Panc1 (cell line): ENCODE measurements around the gene TMEM95. TPM values are rescaled to one million over a fixed set of nuclear protein-coding genes. Genes with fewer than 3 reads are reported as not detected.

ENCODE experiments used
- ATAC-seq: fragments of 200-7000 bp; cut with Tn5 transposase; 2 replicates; pipeline ENCODE4 v1.9.1; 2020; ENCODE audit warnings: mild to moderate bottlenecking, moderate library complexity
- BruUV-seq: library from RNA; stranded (reverse); fragments of 400-500 nt; replicated peaks from 2 replicates; lab custom pipeline; 2021; lab: Mats Ljungman, UMichigan
- CTCF ChIA-PET: fragments of 300-600 bp; sonication (Branson Sonifier 250); formaldehyde crosslinking; loops from one replicate; lab custom pipeline; 2022; ENCODE audit warnings: antibody characterized with exemption; lab: Charles Lee
- POLR2A ChIA-PET: fragments of 300-600 bp; sonication (Branson Sonifier 250); formaldehyde crosslinking; loops from one replicate; lab custom pipeline; 2022; ENCODE audit warnings: antibody characterized with exemption; lab: Charles Lee
- DNase-seq: peaks from one replicate; pipeline ENCODE4 v3.0.0-alpha.2; 2010; ENCODE audit warnings: low read depth, low spot score
- H3K27ac ChIP-seq: 2 replicates; pipeline ENCODE4 v1.5.1; 2011; ENCODE audit warnings: mild to moderate bottlenecking, low read length, inconsistent platforms
- H3K27me3 ChIP-seq: fragments of 200-500 bp; sonication (Bioruptor generic); 2 replicates; pipeline ENCODE4 v1.6.0; 2014; ENCODE audit warnings: low read length, inconsistent platforms; ENCODE audit not compliant: control insufficient read depth, insufficient read depth
- H3K36me3 ChIP-seq: fragments of 200-500 bp; sonication (Bioruptor generic); 2 replicates; pipeline ENCODE4 v1.5.1; 2014; ENCODE audit warnings: inconsistent platforms, mild to moderate bottlenecking, low read length, moderate library complexity; ENCODE audit not compliant: control insufficient read depth, insufficient read depth
- H3K4me1 ChIP-seq: 2 replicates; pipeline ENCODE4 v1.5.1; 2011; ENCODE audit warnings: inconsistent platforms, mild to moderate bottlenecking, low read length, moderate library complexity; ENCODE audit not compliant: control insufficient read depth, insufficient read depth
- H3K4me3 ChIP-seq, 2 experiments: 2 replicates each; pipeline ENCODE4 v1.5.1; 2011 to 2012; ENCODE audit warnings: low read depth in 2 of 2, low read length in 2 of 2, mild to moderate bottlenecking in 2 of 2, inconsistent platforms in 1 of 2, moderate library complexity in 1 of 2
- H3K9me3 ChIP-seq: fragments of 200-500 bp; sonication (Bioruptor generic); 2 replicates; pipeline ENCODE4 v1.5.1; 2014; ENCODE audit warnings: low read depth, mild to moderate bottlenecking, inconsistent platforms, low read length, moderate library complexity; ENCODE audit not compliant: control insufficient read depth, insufficient read depth
- CTCF ChIP-seq: fragments of 450-650 bp; IDR thresholded peaks from 2 replicates; pipeline ENCODE4 v1.5.1; 2017; ENCODE audit warnings: mild to moderate bottlenecking
- POLR2AphosphoS5 ChIP-seq: IDR thresholded peaks from 2 replicates; pipeline ENCODE4 v1.6.1; 2012; ENCODE audit warnings: mild to moderate bottlenecking, low read depth, low read length, moderate library complexity
- SIN3A ChIP-seq: IDR thresholded peaks from 2 replicates; pipeline ENCODE4 v1.6.1; 2012; ENCODE audit warnings: low read depth, mild to moderate bottlenecking, low read length, moderate library complexity, borderline replicate concordance; ENCODE audit not compliant: insufficient read depth
- TCF7L2 ChIP-seq: IDR thresholded peaks from 2 replicates; pipeline ENCODE4 v1.6.1; 2011; ENCODE audit warnings: mild to moderate bottlenecking, low read depth, low read length, inconsistent platforms
- in situ Hi-C: cut with HindIII; loops from 2 replicates; pipeline ENCODE4 v1.10.0; 2016; ENCODE audit warnings: low sequenced_read_pairs, low pct_unique_long_range_greater_than_20kb
- intact Hi-C: fragments of 100-400 bp; cut with micrococcal nuclease; formaldehyde crosslinking; loops from one replicate; pipeline ENCODE4 v1.10.0; 2022; ENCODE audit not compliant: unreplicated experiment
- total RNA-seq: library from RNA; stranded (reverse); gene quantifications from one replicate; pipeline ENCODE4 v1.2.1, GENCODE V29; 2021; ENCODE audit not compliant: unreplicated experiment

TMEM95 gene
- total RNA-seq, 1 experiment from 2014 or later = not detected

- Histone ChIP-seq H3K4me3 (no peak overlapping the region), H3K27ac (peak overlapping the region; percentile 36; the same call in 1 of the 2 replicates), H3K27me3 (no peaks in the 10 kb centered on the region), H3K4me1 (peaks cover 42% of the 10 kb centered on the region), H3K36me3 (peaks cover 29% of the 10 kb centered on the region), H3K9me3 (no peaks in the 10 kb centered on the region)
- DNase-seq (no peak), ATAC-seq (no peak)
- peak; percentile 43; the same call in 1 of the 2 replicates for TF ChIP-seq POLR2AphosphoS5
- no peak for TF ChIP-seq CTCF
- no peak for TF ChIP-seq TCF7L2
- POLR2A ChIA-PET = interaction anchor here (0.5 to 1.9 kb wide), 4 partner anchors 17 to 819 kb away, joined by 3 to 5 read pairs (median 4); partner anchors contain the start of gene SLC2A4
- BruUV-seq = no TSS peak
- CTCF ChIA-PET = interaction anchor here (0.8 to 1.3 kb wide), 2 partner anchors 17 to 32 kb away, joined by 3 to 13 read pairs; partner anchors contain the start of gene SLC2A4
- intact Hi-C loops = no loop called here
- in situ Hi-C loops = no loop called here
Observed at GRCh38 chr17:7312432-7313087, 42.4 kb upstream of the TMEM95 start.

DNA sequence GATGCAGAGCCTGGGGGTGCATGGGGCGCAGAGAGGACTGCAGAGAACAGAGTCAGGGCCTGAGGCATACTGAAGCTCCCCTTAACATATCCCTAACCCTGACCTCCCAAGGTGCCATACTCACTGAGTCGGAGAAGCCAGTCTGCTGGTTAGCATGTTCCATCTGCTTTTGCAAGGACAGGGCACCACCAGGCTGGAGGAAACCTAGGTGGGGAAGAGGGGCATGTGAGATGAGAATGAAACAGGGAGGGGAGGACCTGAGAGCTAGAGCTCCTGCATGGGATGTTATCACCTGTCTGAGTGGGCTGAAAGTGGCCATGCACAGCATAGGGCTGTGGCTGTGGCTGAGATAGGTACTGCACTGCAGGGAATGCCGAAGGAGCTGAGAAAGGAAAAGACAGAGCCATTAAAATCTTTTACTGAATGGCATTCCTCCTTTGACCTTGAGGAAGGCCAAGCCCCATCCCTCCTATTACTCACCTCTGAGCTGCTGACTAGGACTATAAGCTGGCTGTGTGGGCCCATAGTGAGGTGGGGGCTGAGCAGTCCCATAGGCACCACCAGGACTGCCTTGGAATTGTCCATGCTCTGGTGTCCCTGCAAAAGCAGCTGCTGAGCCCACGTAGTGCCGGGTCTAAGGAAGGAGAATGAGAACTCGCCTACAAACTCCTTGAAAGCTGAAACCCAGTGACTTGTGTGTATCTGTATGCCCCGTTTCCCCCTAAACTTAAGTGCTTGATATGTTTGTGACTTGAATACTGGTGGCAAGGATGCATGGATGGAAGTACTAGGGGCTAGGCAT lies 41.7 kb upstream of the TMEM95 start:
- TF ChIP-seq POLR2AphosphoS5 (peak; percentile 36; the same call in 1 of the 2 replicates), SIN3A (no peak)
- H3K27me3 ChIP-seq = no peaks in the 10 kb centered on the region
- ChIA-PET POLR2A (interaction anchor here (0.5 to 1.9 kb wide), 4 partner anchors 17 to 818 kb away, joined by 3 to 5 read pairs (median 4); partner anchors contain the start of gene SLC2A4), CTCF (interaction anchor here (0.8 to 1.3 kb wide), 3 partner anchors 16 to 32 kb away, joined by 3 to 13 read pairs (median 4); partner anchors contain the start of gene SLC2A4)
- ATAC-seq (peak; percentile 56), DNase-seq (no peak)
- H3K4me3 ChIP-seq = peak overlapping the region in 1 of 2 experiments; percentile 75; a peak in 1 of 4 replicates
- H3K9me3 ChIP-seq = no peaks in the 10 kb centered on the region
- H3K4me1 ChIP-seq = peaks cover 42% of the 10 kb centered on the region
- H3K27ac ChIP-seq = peak overlapping the region; percentile 88; the same call in 1 of the 2 replicates
- no TSS peak for BruUV-seq
- intact Hi-C loops = no loop called here
- peaks cover 29% of the 10 kb centered on the region for H3K36me3 ChIP-seq
- in situ Hi-C loops = no loop called here

- POLR2A ChIA-PET = interaction anchor here (1.0 to 1.9 kb wide), 2 partner anchors 16 to 33 kb away, joined by 3 to 5 read pairs; partner anchors contain the start of gene SLC2A4
- CTCF ChIA-PET = interaction anchor here (0.8 to 1.3 kb wide), 2 partner anchors 17 to 33 kb away, joined by 4 to 13 read pairs; partner anchors contain the start of gene SLC2A4
- Histone ChIP-seq H3K36me3 (peaks cover 29% of the 10 kb centered on the region), H3K27me3 (no peaks in the 10 kb centered on the region), H3K27ac (peak overlapping the region; percentile 88), H3K4me1 (peaks cover 42% of the 10 kb centered on the region), H3K4me3 (peak overlapping the region; percentile 66 to 75), H3K9me3 (no peaks in the 10 kb centered on the region)
- intact Hi-C loops = no loop called here
- in situ Hi-C loops = no loop called here
- peak; percentile 11; the same call in 1 of the 2 replicates for TF ChIP-seq POLR2AphosphoS5
- TF ChIP-seq TCF7L2 = no peak
- TSS peak; percentile 97 for BruUV-seq
- DNase-seq = no peak
- ATAC-seq = no peak
Observed at GRCh38 chr17:7313890-7314718, 40.9 kb upstream of the TMEM95 start.
